ENCODE data around the gene SPO11. TPM values are rescaled to one million over a fixed set of nuclear protein-coding genes. Genes with fewer than 3 reads are reported as not detected.
A peak's percentile ranks its signal among the peaks of the same experiment; 100 is the strongest.
"Not testable (repeated sequence)": the region's sequence is repeated elsewhere in the genome, so short reads cannot be mapped to it uniquely, and the experiment has no call there.

The SPO11 gene
- total RNA-seq, 2 experiments from 2014 or later: not detected

GRCh38 chr20:57326667-57327455, 2.7 kb upstream of the SPO11 start:
- Mint-ChIP-seq H3K9me3 (ENCODE audit: insufficient read depth) (no peaks in the 10 kb centered on the region), H3K36me3 (ENCODE audit: low read depth) (no peaks in the 10 kb centered on the region), H3K4me1 (ENCODE audit: low read depth) (no peaks in the 10 kb centered on the region), H3K4me3 (no peak overlapping the region), H3K27ac (no peak overlapping the region), H3K27me3 (ENCODE audit: low read depth) (peaks cover 50% of the 10 kb centered on the region)
- ChIA-PET POLR2A (no interaction called here), CTCF (no interaction called here)
- ATAC-seq: no peak
- peak; percentile 17 for DNase-seq

- H3K4me1 Mint-ChIP-seq (ENCODE audit: low read depth): no peaks in the 10 kb centered on the region
- DNase-seq (no peak), ATAC-seq (no peak)
- H3K36me3 Mint-ChIP-seq (ENCODE audit: low read depth): no peaks in the 10 kb centered on the region
- ChIA-PET CTCF (no interaction called here), POLR2A (no interaction called here)
- no peaks in the 10 kb centered on the region for H3K9me3 Mint-ChIP-seq (ENCODE audit: insufficient read depth)
- H3K27ac Mint-ChIP-seq: no peak overlapping the region
- no peak overlapping the region for H3K4me3 Mint-ChIP-seq
- H3K27me3 Mint-ChIP-seq (ENCODE audit: low read depth): peaks cover 46% of the 10 kb centered on the region
Observed at GRCh38 chr20:57327820-57328219, 1.8 kb upstream of the SPO11 start.

GRCh38 chr20:57330998-57331397, 1.4 kb downstream of the SPO11 start:
- H3K4me1 Mint-ChIP-seq (ENCODE audit: low read depth): no peaks in the 10 kb centered on the region
- no peaks in the 10 kb centered on the region for H3K36me3 Mint-ChIP-seq (ENCODE audit: low read depth)
- H3K9me3 Mint-ChIP-seq (ENCODE audit: insufficient read depth): no peaks in the 10 kb centered on the region
- ATAC-seq (no peak), DNase-seq (no peak)
- H3K4me3 Mint-ChIP-seq: no peak overlapping the region
- H3K27me3 Mint-ChIP-seq (ENCODE audit: low read depth): peaks cover 37% of the 10 kb centered on the region
- CTCF ChIA-PET: interaction anchor here (2.9 to 3.5 kb wide), 2 partner anchors 15 to 18 kb away, joined by 12 to 15 read pairs; no protein-coding TSS in a partner anchor
- H3K27ac Mint-ChIP-seq: no peak overlapping the region
- POLR2A ChIA-PET: no interaction called here

GRCh38 chr20:57332105-57333089, 2.8 kb downstream of the SPO11 start:
- H3K27ac Mint-ChIP-seq: no peak overlapping the region
- H3K9me3 Mint-ChIP-seq (ENCODE audit: insufficient read depth): no peaks in the 10 kb centered on the region
- H3K4me3 Mint-ChIP-seq: no peak overlapping the region
- no peaks in the 10 kb centered on the region for H3K4me1 Mint-ChIP-seq (ENCODE audit: low read depth)
- H3K27me3 Mint-ChIP-seq (ENCODE audit: low read depth): peaks cover 35% of the 10 kb centered on the region
- ChIA-PET POLR2A (no interaction called here), CTCF (interaction anchor here (0.6 to 2.9 kb wide), 8 partner anchors 9 to 304 kb away, joined by 3 to 15 read pairs (median 3); no protein-coding TSS in a partner anchor)
- H3K36me3 Mint-ChIP-seq (ENCODE audit: low read depth): no peaks in the 10 kb centered on the region
- DNase-seq: no peak
- ATAC-seq: no peak

- Mint-ChIP-seq H3K9me3 (ENCODE audit: insufficient read depth) (no peaks in the 10 kb centered on the region), H3K27ac (no peak overlapping the region), H3K27me3 (ENCODE audit: low read depth) (peaks cover 32% of the 10 kb centered on the region), H3K4me3 (no peak overlapping the region), H3K36me3 (ENCODE audit: low read depth) (no peaks in the 10 kb centered on the region), H3K4me1 (ENCODE audit: low read depth) (no peaks in the 10 kb centered on the region)
- DNase-seq (no peak), ATAC-seq (no peak)
- ChIA-PET CTCF (interaction anchor here (1.1 to 1.5 kb wide), 3 partner anchors 11 to 245 kb away, joined by 3 to 4 read pairs (median 4); no protein-coding TSS in a partner anchor), POLR2A (no interaction called here)
Observed at GRCh38 chr20:57335392-57335791, 5.8 kb downstream of the SPO11 start.

GRCh38 chr20:57341663-57342062, 12.1 kb downstream of the SPO11 start:
- ATAC-seq (no peak), DNase-seq (no peak)
- no peak overlapping the region for H3K27ac Mint-ChIP-seq
- H3K9me3 Mint-ChIP-seq (ENCODE audit: insufficient read depth): no peaks in the 10 kb centered on the region
- H3K4me3 Mint-ChIP-seq: no peak overlapping the region
- CTCF ChIA-PET: interaction anchor here (0.7 kb wide), 1 partner anchor 8 kb away, joined by 3 read pairs; no protein-coding TSS in a partner anchor
- no peaks in the 10 kb centered on the region for H3K4me1 Mint-ChIP-seq (ENCODE audit: low read depth)
- no peaks in the 10 kb centered on the region for H3K36me3 Mint-ChIP-seq (ENCODE audit: low read depth)
- POLR2A ChIA-PET: no interaction called here
- H3K27me3 Mint-ChIP-seq (ENCODE audit: low read depth): peaks cover 27% of the 10 kb centered on the region

- ChIA-PET POLR2A (no interaction called here), CTCF (interaction anchor here (0.8 kb wide), 1 partner anchor 253 kb away, joined by 4 read pairs; no protein-coding TSS in a partner anchor)
- ATAC-seq (no peak), DNase-seq (no peak)
- H3K4me1 Mint-ChIP-seq (ENCODE audit: low read depth): no peaks in the 10 kb centered on the region
- no peaks in the 10 kb centered on the region for H3K9me3 Mint-ChIP-seq (ENCODE audit: insufficient read depth)
- no peak overlapping the region for H3K27ac Mint-ChIP-seq
- peaks cover 21% of the 10 kb centered on the region for H3K27me3 Mint-ChIP-seq (ENCODE audit: low read depth)
- no peak overlapping the region for H3K4me3 Mint-ChIP-seq
- no peaks in the 10 kb centered on the region for H3K36me3 Mint-ChIP-seq (ENCODE audit: low read depth)
Observed at GRCh38 chr20:57342829-57343228, 13.2 kb downstream of the SPO11 start.

- H3K4me3 Mint-ChIP-seq: no peak overlapping the region
- CTCF ChIA-PET: interaction anchor here (0.6 to 5.2 kb wide), 17 partner anchors 10 to 796 kb away, joined by 3 to 27 read pairs (median 5); partner anchors contain the start of gene SPO11
Observed at GRCh38 chr20:57346477-57346876, 16.9 kb downstream of the SPO11 start.

GRCh38 chr20:57347393-57347792, 17.8 kb downstream of the SPO11 start:
- DNase-seq: no peak
- H3K4me3 Mint-ChIP-seq: no peak overlapping the region
- H3K36me3 Mint-ChIP-seq (ENCODE audit: low read depth): no peaks in the 10 kb centered on the region
- CTCF ChIA-PET: interaction anchor here (1.0 to 5.2 kb wide), 4 partner anchors 14 to 257 kb away, joined by 3 to 27 read pairs (median 13); no protein-coding TSS in a partner anchor
- H3K27me3 Mint-ChIP-seq (ENCODE audit: low read depth): peaks cover 5% of the 10 kb centered on the region
- no peak overlapping the region for H3K27ac Mint-ChIP-seq
- POLR2A ChIA-PET: no interaction called here
- no peaks in the 10 kb centered on the region for H3K9me3 Mint-ChIP-seq (ENCODE audit: insufficient read depth)
- H3K4me1 Mint-ChIP-seq (ENCODE audit: low read depth): peaks cover 13% of the 10 kb centered on the region
- no peak for ATAC-seq

More at GRCh38 chr20:57346477-57346876, 16.9 kb downstream of the SPO11 start:
- DNase-seq (peak; percentile 81), ATAC-seq (no peak)
- Mint-ChIP-seq H3K36me3 (ENCODE audit: low read depth) (no peaks in the 10 kb centered on the region), H3K27ac (no peak overlapping the region), H3K27me3 (ENCODE audit: low read depth) (peaks cover 13% of the 10 kb centered on the region), H3K9me3 (ENCODE audit: insufficient read depth) (no peaks in the 10 kb centered on the region), H3K4me1 (ENCODE audit: low read depth) (peaks cover 6% of the 10 kb centered on the region)
- POLR2A ChIA-PET: no interaction called here

- ATAC-seq; H3K9me3 Mint-ChIP-seq (ENCODE audit: insufficient read depth); POLR2A ChIA-PET: not testable (repeated sequence)
Observed at GRCh38 chr20:57348200-57348921, 18.8 kb downstream of the SPO11 start.

GRCh38 chr20:57348922-57349574, 19.4 kb downstream of the SPO11 start:
- DNase-seq; H3K27me3 Mint-ChIP-seq (ENCODE audit: low read depth); ATAC-seq; POLR2A ChIA-PET; H3K36me3 Mint-ChIP-seq (ENCODE audit: low read depth); H3K27ac Mint-ChIP-seq; H3K9me3 Mint-ChIP-seq (ENCODE audit: insufficient read depth): not testable (repeated sequence)
- peak overlapping the region; percentile 16 for H3K4me3 Mint-ChIP-seq
- H3K4me1 Mint-ChIP-seq (ENCODE audit: low read depth): peaks cover 25% of the 10 kb centered on the region
- CTCF ChIA-PET: interaction anchor here (1.3 to 5.2 kb wide), 8 partner anchors 12 to 799 kb away, joined by 3 to 23 read pairs (median 5); no protein-coding TSS in a partner anchor

More at GRCh38 chr20:57348200-57348921, 18.8 kb downstream of the SPO11 start:
- H3K4me1 Mint-ChIP-seq (ENCODE audit: low read depth): peaks cover 22% of the 10 kb centered on the region
- DNase-seq; H3K36me3 Mint-ChIP-seq (ENCODE audit: low read depth); H3K27me3 Mint-ChIP-seq (ENCODE audit: low read depth); H3K4me3 Mint-ChIP-seq; H3K27ac Mint-ChIP-seq: not testable (repeated sequence)
- CTCF ChIA-PET: interaction anchor here (1.5 to 5.2 kb wide), 5 partner anchors 13 to 258 kb away, joined by 4 to 27 read pairs (median 15); no protein-coding TSS in a partner anchor

All from activated CD8-positive, alpha-beta T cell treated with anti-CD3 and anti-CD28 coated beads, Interleukin-2, amount 10 ng/mL, durations not matched to agents 7 days and 5 days (primary cell).